Karpas-422 (cell line): Measurements from ENCODE around the gene CCDC30. TPM values are rescaled to one million over a fixed set of nuclear protein-coding genes. Genes with fewer than 3 reads are reported as not detected.

Experiments
- DNase-seq: peaks from one replicate; pipeline ENCODE4 v3.0.0-alpha.2; 2015
- H2AFZ ChIP-seq: fragments of 200-600 bp; sonication (generic); 2 replicates; pipeline ENCODE4 v1.6.1; 2014; ENCODE audit warnings: antibody characterized with exemption, low read length, mixed read lengths
- H3K27ac ChIP-seq: fragments of 200-600 bp; sonication (generic); 2 replicates; pipeline ENCODE4 v1.5.1; 2014; ENCODE audit warnings: mild to moderate bottlenecking, low read length, moderate library complexity
- H3K27me3 ChIP-seq: fragments of 200-600 bp; sonication (generic); 2 replicates; pipeline ENCODE4 v1.6.1; 2014; ENCODE audit warnings: low read length, mixed read lengths
- H3K36me3 ChIP-seq: fragments of 200-600 bp; sonication (generic); 2 replicates; pipeline ENCODE4 v1.6.1; 2014; ENCODE audit warnings: low read length, mixed read lengths; ENCODE audit not compliant: insufficient read depth
- H3K4me1 ChIP-seq: fragments of 200-600 bp; sonication (generic); 2 replicates; pipeline ENCODE4 v1.6.1; 2014; ENCODE audit warnings: mild to moderate bottlenecking, low read length, mixed read lengths
- H3K4me2 ChIP-seq: fragments of 200-600 bp; sonication (generic); 2 replicates; pipeline ENCODE4 v1.6.1; 2014; ENCODE audit warnings: low read length, low read depth, mild to moderate bottlenecking; ENCODE audit not compliant: poor library complexity, severe bottlenecking
- H3K4me3 ChIP-seq: fragments of 200-600 bp; sonication (generic); 2 replicates; pipeline ENCODE4 v1.5.1; 2014; ENCODE audit warnings: mild to moderate bottlenecking, antibody characterized with exemption, low read length, mixed read lengths
- H3K79me2 ChIP-seq: fragments of 200-600 bp; sonication (generic); 2 replicates; pipeline ENCODE4 v1.6.1; 2014; ENCODE audit warnings: mild to moderate bottlenecking, low read length, mixed read lengths
- H3K9ac ChIP-seq: fragments of 200-600 bp; sonication (generic); 2 replicates; pipeline ENCODE4 v1.6.0; 2014; ENCODE audit warnings: low read length
- H3K9me2 ChIP-seq: fragments of 200-600 bp; sonication (generic), shearing (Covaris generic); replicated peaks from 2 replicates; pipeline ENCODE4 v1.6.0; 2014; ENCODE audit warnings: mild to moderate bottlenecking, low read length, moderate library complexity; ENCODE audit not compliant: insufficient read depth
- H3K9me3 ChIP-seq: fragments of 300-700, 200-600 bp; sonication (generic); 2 replicates; pipeline ENCODE4 v1.6.1; 2014; ENCODE audit warnings: low read length, mixed read lengths
- H4K20me1 ChIP-seq: fragments of 200-600 bp; sonication (generic); 2 replicates; pipeline ENCODE4 v1.6.1; 2014; ENCODE audit warnings: mild to moderate bottlenecking, antibody characterized with exemption, low read length, low read depth; ENCODE audit not compliant: insufficient read depth
- total RNA-seq: library from RNA; depleted of rRNA; stranded (reverse); fragments of >200 nt; shearing (Covaris generic); gene quantifications from 2 replicates; pipeline ENCODE4 v1.2.3, GENCODE V29; 2014; ENCODE audit warnings: low replicate concordance

Gene CCDC30
- total RNA-seq, 1 experiment from 2014 or later = 2.9 TPM

- Histone ChIP-seq H3K4me3 (no peak overlapping the region), H2AFZ (no peak overlapping the region), H3K4me2 (no peak overlapping the region), H3K79me2 (no peaks in the 10 kb centered on the region), H3K4me1 (no peaks in the 10 kb centered on the region), H3K27me3 (no peaks in the 10 kb centered on the region), H3K27ac (no peak overlapping the region), H3K9ac (no peak overlapping the region), H4K20me1 (no peaks in the 10 kb centered on the region), H3K9me3 (no peaks in the 10 kb centered on the region), H3K36me3 (no peaks in the 10 kb centered on the region), H3K9me2 (no peaks in the 10 kb centered on the region)
- DNase-seq = no peak
These were observed 176.0 kb downstream of the CCDC30 start for GRCh38 chr1:42639116-42639515.

GRCh38 chr1:42646056-42646455 is 183.0 kb downstream of the CCDC30 start:
- Histone ChIP-seq H2AFZ (no peak overlapping the region), H3K9ac (no peak overlapping the region), H3K9me2 (no peaks in the 10 kb centered on the region), H3K27me3 (no peaks in the 10 kb centered on the region), H3K4me1 (no peaks in the 10 kb centered on the region), H3K4me2 (no peak overlapping the region), H3K9me3 (no peaks in the 10 kb centered on the region), H3K36me3 (no peaks in the 10 kb centered on the region), H3K79me2 (no peaks in the 10 kb centered on the region), H4K20me1 (no peaks in the 10 kb centered on the region), H3K27ac (no peak overlapping the region), H3K4me3 (no peak overlapping the region)
- no peak for DNase-seq

GRCh38 chr1:42657201-42657600 is 194.1 kb downstream of the CCDC30 start:
- H3K4me1 ChIP-seq = peaks cover 23% of the 10 kb centered on the region
- no peak overlapping the region for H3K27ac ChIP-seq
- H3K27me3 ChIP-seq = no peaks in the 10 kb centered on the region
- H4K20me1 ChIP-seq = no peaks in the 10 kb centered on the region
- peak overlapping the region; percentile 85 for H3K9ac ChIP-seq
- H3K9me3 ChIP-seq = no peaks in the 10 kb centered on the region
- peak overlapping the region; percentile 84 for H3K4me3 ChIP-seq
- no peaks in the 10 kb centered on the region for H3K9me2 ChIP-seq
- no peak overlapping the region for H2AFZ ChIP-seq
- peaks cover 38% of the 10 kb centered on the region for H3K79me2 ChIP-seq
- peaks cover 21% of the 10 kb centered on the region; the same call in 1 of the 2 replicates for H3K36me3 ChIP-seq
- DNase-seq = peak; percentile 43
- H3K4me2 ChIP-seq = peak overlapping the region; percentile 81

- Histone ChIP-seq H3K79me2 (peaks cover 48% of the 10 kb centered on the region), H3K4me1 (peaks cover 23% of the 10 kb centered on the region), H4K20me1 (no peaks in the 10 kb centered on the region), H3K9me3 (no peaks in the 10 kb centered on the region), H3K36me3 (peaks cover 26% of the 10 kb centered on the region; the same call in 1 of the 2 replicates), H3K9ac (peak within 1 kb of the TSS; percentile 85), H3K4me3 (peak within 1 kb of the TSS; percentile 84), H3K9me2 (no peaks in the 10 kb centered on the region), H3K27me3 (no peaks in the 10 kb centered on the region), H2AFZ (peak within 1 kb of the TSS; percentile 62; the same call in 1 of the 2 replicates), H3K4me2 (peak within 1 kb of the TSS; percentile 81), H3K27ac (no peak within 1 kb of the TSS; the same call in 1 of the 2 replicates)
- peak; percentile 98 for DNase-seq
These were observed 195.1 kb downstream of the CCDC30 start, which contains the start of gene PPIH for GRCh38 chr1:42657981-42658876. PPIH (plus strand) TSS chr1:42658423; CDS start chr1:42658447, 24 bp downstream.

- peak overlapping the region; percentile 84 for H3K4me3 ChIP-seq
- no peaks in the 10 kb centered on the region for H4K20me1 ChIP-seq
- peaks cover 23% of the 10 kb centered on the region for H3K4me1 ChIP-seq
- H3K9me2 ChIP-seq = no peaks in the 10 kb centered on the region
- 0 out of 2 replicates have a peak overlapping the region, but pooled peaks have one; percentile 36 for H2AFZ ChIP-seq
- no peak for DNase-seq
- H3K9me3 ChIP-seq = no peaks in the 10 kb centered on the region
- H3K27ac ChIP-seq = no peak overlapping the region; the same call in 1 of the 2 replicates
- H3K79me2 ChIP-seq = peaks cover 50% of the 10 kb centered on the region
- peak overlapping the region; percentile 81 for H3K4me2 ChIP-seq
- H3K9ac ChIP-seq = peak overlapping the region; percentile 85
- peaks cover 30% of the 10 kb centered on the region; the same call in 1 of the 2 replicates for H3K36me3 ChIP-seq
- no peaks in the 10 kb centered on the region for H3K27me3 ChIP-seq
These were observed 195.8 kb downstream of the CCDC30 start for GRCh38 chr1:42658877-42659337.

GRCh38 chr1:42660907-42661500 is 197.9 kb downstream of the CCDC30 start:
- DNase-seq = no peak
- peaks cover 45% of the 10 kb centered on the region; the same call in 1 of the 2 replicates for H3K36me3 ChIP-seq

GRCh38 chr1:42669936-42670335 is 206.8 kb downstream of the CCDC30 start:
- no peaks in the 10 kb centered on the region for H3K9me3 ChIP-seq
- no peaks in the 10 kb centered on the region for H4K20me1 ChIP-seq
- H3K27me3 ChIP-seq = no peaks in the 10 kb centered on the region
- H3K27ac ChIP-seq = no peak overlapping the region
- peaks cover 4% of the 10 kb centered on the region for H3K4me1 ChIP-seq
- no peak for DNase-seq
- no peak overlapping the region for H3K4me3 ChIP-seq
- H3K79me2 ChIP-seq = no peaks in the 10 kb centered on the region; the same call in 1 of the 2 replicates
- H3K36me3 ChIP-seq = peaks cover 59% of the 10 kb centered on the region
- H3K4me2 ChIP-seq = no peak overlapping the region
- no peaks in the 10 kb centered on the region for H3K9me2 ChIP-seq
- H3K9ac ChIP-seq = no peak overlapping the region
- H2AFZ ChIP-seq = no peak overlapping the region

More at GRCh38 chr1:42660907-42661500, 197.9 kb downstream of the CCDC30 start:
- no peaks in the 10 kb centered on the region for H3K27me3 ChIP-seq
- H3K27ac ChIP-seq = no peak overlapping the region
- H3K9me3 ChIP-seq = no peaks in the 10 kb centered on the region
- H3K9ac ChIP-seq = 0 out of 2 replicates have a peak overlapping the region, but pooled peaks have one; percentile 30
- peaks cover 23% of the 10 kb centered on the region for H3K4me1 ChIP-seq
- H3K79me2 ChIP-seq = peaks cover 55% of the 10 kb centered on the region
- H3K4me3 ChIP-seq = no peak overlapping the region
- no peaks in the 10 kb centered on the region for H3K9me2 ChIP-seq
- H3K4me2 ChIP-seq = no peak overlapping the region
- no peak overlapping the region for H2AFZ ChIP-seq
- no peaks in the 10 kb centered on the region for H4K20me1 ChIP-seq

GRCh38 chr1:42670425-42670824 is 207.3 kb downstream of the CCDC30 start:
- Histone ChIP-seq H4K20me1 (no peaks in the 10 kb centered on the region), H3K27me3 (no peaks in the 10 kb centered on the region), H3K4me2 (no peak overlapping the region), H3K9ac (no peak overlapping the region), H3K79me2 (no peaks in the 10 kb centered on the region; the same call in 1 of the 2 replicates), H3K36me3 (peaks cover 63% of the 10 kb centered on the region), H3K9me3 (no peaks in the 10 kb centered on the region), H3K4me3 (no peak overlapping the region), H3K4me1 (peaks cover 8% of the 10 kb centered on the region), H2AFZ (no peak overlapping the region), H3K27ac (no peak overlapping the region), H3K9me2 (no peaks in the 10 kb centered on the region)
- DNase-seq = no peak
